Right lobe of liver (tissue), 4 donors: ENCODE data around the gene NUTF2.
A peak's percentile ranks its signal among the peaks of the same experiment; 100 is the strongest.

Experiments
- POLR2A ChIP-seq: fragments of 450-650 bp; IDR thresholded peaks from one replicate; pipeline ENCODE4 v1.6.1; 2017; ENCODE audit warnings: antibody characterized with exemption, mild to moderate bottlenecking
- TF ChIP-seq, protein P1 (sequence below), 4 donors: fragments of 200-600 bp in 3 of 4; fragments of 450-650 bp in 1 of 4; IDR thresholded peaks; one replicate each; pipeline versions ENCODE4 v1.5.1 to v1.8.0; 2016 to 2022; ENCODE audit warnings: antibody characterized with exemption in 4 of 4, mild to moderate bottlenecking in 2 of 4
- donor health status: DM: no; HTN: no; CAD: no.
- donor health status: DM: no; HTN: no; CAD: no.
- donor health status: DM: no; HTN: yes; CAD: no.

DNA sequence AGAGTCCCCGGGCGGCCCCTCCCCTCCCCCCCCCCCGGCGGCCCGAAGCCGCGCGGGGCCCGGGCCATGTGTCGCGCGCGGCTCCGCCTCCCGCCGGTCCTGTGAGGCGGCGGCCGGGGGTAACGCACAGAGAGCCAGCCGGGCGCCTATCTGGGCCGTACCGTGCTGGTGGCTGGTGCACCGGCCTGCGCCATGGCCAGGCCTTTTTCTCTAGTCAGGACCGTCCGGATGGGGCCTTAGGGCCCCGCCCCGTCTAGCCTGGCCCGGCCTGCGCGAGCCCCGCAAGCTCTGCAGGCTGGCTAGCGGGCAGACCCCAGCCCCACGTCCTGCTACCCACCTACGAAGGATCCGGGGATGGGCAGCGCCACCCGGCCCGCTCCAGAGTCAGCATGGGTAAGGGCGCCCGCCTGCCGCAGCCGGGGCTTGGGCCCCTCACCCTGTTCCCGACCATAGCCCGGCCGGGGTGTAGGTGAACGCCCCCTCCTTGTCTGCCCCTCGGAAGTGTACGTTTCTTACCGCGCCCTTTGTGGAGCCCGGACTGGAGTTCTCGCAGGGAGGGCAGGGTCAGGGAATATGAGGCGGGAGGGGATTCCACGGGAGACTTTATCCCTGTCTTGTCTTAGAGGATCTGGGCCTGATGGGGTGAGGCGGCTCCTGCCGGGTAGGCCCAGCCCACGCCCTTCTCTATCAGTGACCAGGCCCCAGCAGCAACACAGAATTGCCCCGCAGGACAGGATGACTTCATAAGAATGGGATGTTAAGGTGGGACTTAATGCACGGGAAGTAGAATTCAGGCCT, 530 bp downstream of the NUTF2 start, which contains the start of gene CENPT:
- TF ChIP-seq, protein P1, sequence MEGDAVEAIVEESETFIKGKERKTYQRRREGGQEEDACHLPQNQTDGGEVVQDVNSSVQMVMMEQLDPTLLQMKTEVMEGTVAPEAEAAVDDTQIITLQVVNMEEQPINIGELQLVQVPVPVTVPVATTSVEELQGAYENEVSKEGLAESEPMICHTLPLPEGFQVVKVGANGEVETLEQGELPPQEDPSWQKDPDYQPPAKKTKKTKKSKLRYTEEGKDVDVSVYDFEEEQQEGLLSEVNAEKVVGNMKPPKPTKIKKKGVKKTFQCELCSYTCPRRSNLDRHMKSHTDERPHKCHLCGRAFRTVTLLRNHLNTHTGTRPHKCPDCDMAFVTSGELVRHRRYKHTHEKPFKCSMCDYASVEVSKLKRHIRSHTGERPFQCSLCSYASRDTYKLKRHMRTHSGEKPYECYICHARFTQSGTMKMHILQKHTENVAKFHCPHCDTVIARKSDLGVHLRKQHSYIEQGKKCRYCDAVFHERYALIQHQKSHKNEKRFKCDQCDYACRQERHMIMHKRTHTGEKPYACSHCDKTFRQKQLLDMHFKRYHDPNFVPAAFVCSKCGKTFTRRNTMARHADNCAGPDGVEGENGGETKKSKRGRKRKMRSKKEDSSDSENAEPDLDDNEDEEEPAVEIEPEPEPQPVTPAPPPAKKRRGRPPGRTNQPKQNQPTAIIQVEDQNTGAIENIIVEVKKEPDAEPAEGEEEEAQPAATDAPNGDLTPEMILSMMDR (IDR thresholded peaks at IDR 0.05): peak in 1 of 4 donors; percentile 14
- TF ChIP-seq POLR2A: no peak
